ENCODE results near the gene ATP6V0A4. TPM values are rescaled to one million over a fixed set of nuclear protein-coding genes. Genes with fewer than 3 reads are reported as not detected.

Gene ATP6V0A4
- total RNA-seq, 1 donor from 2014 or later: not detected

DNA sequence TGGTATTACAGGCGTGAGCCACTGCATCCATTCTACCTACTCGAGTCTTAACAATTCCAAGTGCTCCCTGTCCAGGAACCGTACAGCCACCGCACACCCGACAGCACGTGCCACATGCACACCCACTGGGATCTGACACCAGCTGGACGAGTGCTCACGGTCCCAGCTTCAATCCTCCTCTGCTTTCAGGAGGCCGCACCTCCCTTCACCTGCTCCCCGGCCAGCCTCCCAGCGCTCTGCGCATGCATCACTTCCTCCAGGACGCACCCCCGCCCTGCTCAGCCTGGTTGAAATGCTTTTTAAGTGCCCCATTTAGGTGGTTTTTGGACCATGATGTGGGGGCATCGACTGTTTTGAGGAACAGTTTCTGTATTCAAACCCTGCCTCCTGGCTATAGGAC lies 47.5 kb downstream of the ATP6V0A4 start:
- H3K36me3 ChIP-seq: no peaks in the 10 kb centered on the region
- H3K9me3 ChIP-seq: no peaks in the 10 kb centered on the region
- intact Hi-C loops (cut with DNase I): no loop called here
- no peak overlapping the region for H3K27ac ChIP-seq
- no peak for DNase-seq (ENCODE audit: low spot score in 2 of 2)
- no peaks in the 10 kb centered on the region for H3K27me3 ChIP-seq
- no peak overlapping the region for H3K4me3 ChIP-seq
- H3K4me1 ChIP-seq: no peaks in the 10 kb centered on the region
- TF ChIP-seq, protein P1, sequence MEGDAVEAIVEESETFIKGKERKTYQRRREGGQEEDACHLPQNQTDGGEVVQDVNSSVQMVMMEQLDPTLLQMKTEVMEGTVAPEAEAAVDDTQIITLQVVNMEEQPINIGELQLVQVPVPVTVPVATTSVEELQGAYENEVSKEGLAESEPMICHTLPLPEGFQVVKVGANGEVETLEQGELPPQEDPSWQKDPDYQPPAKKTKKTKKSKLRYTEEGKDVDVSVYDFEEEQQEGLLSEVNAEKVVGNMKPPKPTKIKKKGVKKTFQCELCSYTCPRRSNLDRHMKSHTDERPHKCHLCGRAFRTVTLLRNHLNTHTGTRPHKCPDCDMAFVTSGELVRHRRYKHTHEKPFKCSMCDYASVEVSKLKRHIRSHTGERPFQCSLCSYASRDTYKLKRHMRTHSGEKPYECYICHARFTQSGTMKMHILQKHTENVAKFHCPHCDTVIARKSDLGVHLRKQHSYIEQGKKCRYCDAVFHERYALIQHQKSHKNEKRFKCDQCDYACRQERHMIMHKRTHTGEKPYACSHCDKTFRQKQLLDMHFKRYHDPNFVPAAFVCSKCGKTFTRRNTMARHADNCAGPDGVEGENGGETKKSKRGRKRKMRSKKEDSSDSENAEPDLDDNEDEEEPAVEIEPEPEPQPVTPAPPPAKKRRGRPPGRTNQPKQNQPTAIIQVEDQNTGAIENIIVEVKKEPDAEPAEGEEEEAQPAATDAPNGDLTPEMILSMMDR (IDR thresholded peaks at IDR 0.05): no peak

DNA sequence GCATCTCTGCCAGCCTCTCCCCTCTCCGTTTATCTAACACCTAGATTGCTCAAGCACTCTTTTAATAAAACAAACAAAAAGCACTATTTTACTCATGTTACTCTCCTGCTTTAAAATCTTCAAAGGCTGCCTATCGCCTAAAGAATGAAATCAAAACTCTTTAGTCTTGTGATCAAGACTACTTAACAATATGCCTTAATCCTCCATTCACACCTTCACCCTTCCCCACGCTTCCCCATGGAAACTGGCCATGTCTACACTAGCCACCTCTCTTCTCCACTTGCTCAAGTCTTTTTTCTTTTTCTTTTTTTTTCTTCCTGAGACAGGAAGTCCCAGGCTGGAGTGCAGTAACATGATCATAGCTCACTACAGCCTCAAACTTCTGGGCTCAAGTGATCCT lies 48.0 kb downstream of the ATP6V0A4 start:
- Histone ChIP-seq H3K27me3 (no peaks in the 10 kb centered on the region), H3K36me3 (no peaks in the 10 kb centered on the region), H3K4me3 (no peak overlapping the region), H3K27ac (no peak overlapping the region), H3K4me1 (no peaks in the 10 kb centered on the region), H3K9me3 (no peaks in the 10 kb centered on the region)
- TF ChIP-seq, protein P1 (IDR thresholded peaks at IDR 0.05): no peak
- no peak for DNase-seq (ENCODE audit: low spot score in 2 of 2)
- intact Hi-C loops (cut with DNase I): no loop called here

DNA sequence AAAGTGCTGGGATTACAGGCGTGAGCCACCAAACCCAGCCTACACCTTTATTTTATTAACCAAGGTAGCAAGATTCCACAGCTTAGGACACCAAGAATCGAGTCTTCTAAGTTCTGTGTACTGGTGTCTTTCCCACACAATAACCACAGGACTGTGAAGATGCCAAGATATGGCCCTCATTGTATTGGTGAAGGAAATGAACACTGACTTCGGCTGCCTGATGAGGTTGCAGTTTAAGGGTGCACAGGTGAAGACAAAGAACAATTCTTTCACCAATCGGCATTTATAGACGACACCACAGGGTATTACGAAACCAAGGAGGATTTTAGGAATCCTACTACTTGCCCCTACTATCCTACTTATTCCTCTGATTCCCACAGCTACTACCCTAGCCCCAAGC lies 49.3 kb downstream of the ATP6V0A4 start:
- no peaks in the 10 kb centered on the region for H3K4me1 ChIP-seq
- no peaks in the 10 kb centered on the region for H3K9me3 ChIP-seq
- TF ChIP-seq, protein P1 (IDR thresholded peaks at IDR 0.05): no peak
- H3K27me3 ChIP-seq: no peaks in the 10 kb centered on the region
- DNase-seq (ENCODE audit: low spot score in 2 of 2): no peak
- no peaks in the 10 kb centered on the region for H3K36me3 ChIP-seq
- intact Hi-C loops (cut with DNase I): no loop called here
- H3K4me3 ChIP-seq: no peak overlapping the region
- H3K27ac ChIP-seq: no peak overlapping the region

DNA sequence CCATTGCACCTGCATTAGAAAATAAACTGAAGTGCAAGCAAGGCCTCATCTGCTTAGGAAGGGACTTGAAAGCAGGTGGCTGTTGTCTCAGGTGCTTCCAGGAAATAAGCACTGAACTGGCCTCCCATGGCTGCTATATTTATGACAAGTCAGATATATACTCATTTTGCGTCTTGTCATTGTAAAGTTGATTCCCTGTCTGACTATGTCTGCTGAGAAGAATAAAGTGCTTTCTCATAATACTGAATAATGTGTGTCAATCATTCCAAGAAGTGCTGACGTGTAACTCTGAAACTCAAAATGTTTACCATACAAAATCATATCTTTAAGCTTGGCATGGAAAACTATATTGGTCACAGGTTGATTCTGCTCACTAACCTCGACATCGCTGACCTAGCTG lies 51.9 kb downstream of the ATP6V0A4 start:
- Histone ChIP-seq H3K9me3 (no peaks in the 10 kb centered on the region), H3K4me3 (no peak overlapping the region), H3K27me3 (no peaks in the 10 kb centered on the region), H3K36me3 (no peaks in the 10 kb centered on the region), H3K27ac (no peak overlapping the region), H3K4me1 (no peaks in the 10 kb centered on the region)
- intact Hi-C loops (cut with DNase I): no loop called here
- TF ChIP-seq, protein P1 (IDR thresholded peaks at IDR 0.05): no peak
- no peak for DNase-seq (ENCODE audit: low spot score in 2 of 2)

DNA sequence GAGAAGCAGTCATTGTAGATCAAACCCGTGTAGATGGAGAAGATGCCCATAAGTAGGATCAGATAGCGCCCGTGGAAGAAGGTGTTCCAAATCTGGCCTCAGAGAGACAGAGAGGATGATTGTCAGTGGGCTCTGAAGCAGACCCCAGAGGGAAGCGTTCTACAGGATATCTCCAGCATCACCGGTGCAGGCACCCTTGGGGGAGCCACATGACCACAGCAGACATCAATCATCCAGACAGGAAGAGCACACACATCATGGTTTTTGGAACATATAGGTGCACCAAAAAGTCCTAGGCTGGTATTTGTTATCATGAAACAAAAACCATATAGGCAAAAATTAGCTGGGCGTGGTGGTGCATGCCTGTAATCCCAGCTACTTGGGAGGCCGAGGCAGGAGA lies 52.8 kb downstream of the ATP6V0A4 start:
- no peaks in the 10 kb centered on the region for H3K36me3 ChIP-seq
- intact Hi-C loops (cut with DNase I): no loop called here
- H3K27me3 ChIP-seq: no peaks in the 10 kb centered on the region
- TF ChIP-seq, protein P1 (IDR thresholded peaks at IDR 0.05): no peak
- no peaks in the 10 kb centered on the region for H3K4me1 ChIP-seq
- H3K9me3 ChIP-seq: no peaks in the 10 kb centered on the region
- no peak overlapping the region for H3K4me3 ChIP-seq
- no peak overlapping the region for H3K27ac ChIP-seq
- DNase-seq (ENCODE audit: low spot score in 2 of 2): no peak

DNA sequence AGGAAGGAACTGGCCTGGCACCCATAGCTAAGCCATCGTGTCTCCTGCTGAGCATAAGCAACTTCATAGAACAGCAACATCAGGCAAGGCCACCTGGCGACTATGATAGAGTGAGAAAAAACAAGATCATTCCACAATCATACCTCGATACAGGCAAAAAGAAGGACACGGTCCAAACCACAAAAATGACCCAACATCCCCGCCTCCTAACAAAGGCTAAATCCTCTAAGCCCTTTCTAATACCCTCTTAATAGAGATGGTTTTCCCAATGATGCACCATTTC lies 56.6 kb downstream of the ATP6V0A4 start:
- H3K4me3 ChIP-seq: no peak overlapping the region
- no peak for DNase-seq (ENCODE audit: low spot score in 2 of 2)
- intact Hi-C loops (cut with DNase I): no loop called here
- TF ChIP-seq, protein P1 (IDR thresholded peaks at IDR 0.05): no peak
- no peaks in the 10 kb centered on the region for H3K27me3 ChIP-seq
- H3K9me3 ChIP-seq: no peaks in the 10 kb centered on the region
- H3K36me3 ChIP-seq: no peaks in the 10 kb centered on the region
- no peaks in the 10 kb centered on the region for H3K4me1 ChIP-seq
- no peak overlapping the region for H3K27ac ChIP-seq

Data from ascending aorta (tissue), 2 donors.